ENCODE data around the gene FLAD1. TPM values are rescaled to one million over a fixed set of nuclear protein-coding genes. Genes with fewer than 3 reads are reported as not detected.

Gene FLAD1
- total RNA-seq, 1 experiment from 2014 or later = 88.3 TPM

DNA sequence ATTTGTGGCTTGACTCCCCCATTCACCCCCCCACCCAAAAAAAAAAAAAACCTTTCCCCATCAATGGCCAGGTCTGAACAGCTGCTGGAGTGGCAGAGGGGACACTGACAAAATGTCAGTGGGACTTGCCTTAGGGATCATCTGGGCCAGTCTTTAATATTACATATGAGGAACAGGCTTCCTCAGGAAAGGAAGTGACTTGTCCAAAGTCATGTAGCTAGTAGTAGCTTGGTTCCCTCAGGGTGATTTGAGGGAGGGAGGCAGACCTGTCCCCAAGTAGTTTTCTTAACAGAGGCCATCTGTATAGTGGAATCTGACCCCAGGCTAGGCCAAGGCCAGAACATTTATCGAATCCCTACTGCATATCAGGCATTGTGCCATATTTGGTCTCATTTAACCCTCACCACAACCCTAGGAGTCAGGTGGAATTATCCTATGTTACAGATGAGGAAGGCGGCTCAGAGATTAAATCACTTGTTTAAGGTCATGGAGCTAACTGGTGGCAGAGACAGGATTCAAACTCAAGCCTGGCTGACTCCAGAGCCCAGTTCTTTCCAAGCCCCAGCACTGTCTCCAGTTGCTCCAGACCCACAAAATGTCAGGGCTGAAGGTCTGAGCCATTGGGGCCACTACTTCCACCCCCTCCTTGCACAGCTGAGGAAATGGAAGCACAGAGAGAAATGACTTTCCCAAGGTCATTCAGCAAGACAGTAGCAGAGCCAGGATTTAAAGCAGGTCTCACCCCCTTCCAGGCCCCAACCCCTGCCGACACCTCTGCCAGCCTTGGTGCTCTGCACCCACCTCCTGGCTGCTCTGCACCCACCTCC lies 29.8 kb downstream of the FLAD1 start:
- no peak for DNase-seq (ENCODE audit: low spot score)
- no peaks in the 10 kb centered on the region for H3K27me3 Mint-ChIP-seq (ENCODE audit: low read depth)
- no peaks in the 10 kb centered on the region for H3K9me3 Mint-ChIP-seq
- peaks cover 53% of the 10 kb centered on the region for H3K4me1 Mint-ChIP-seq
- CTCF ChIA-PET = interaction anchor here (0.6 to 6.8 kb wide), 18 partner anchors 8 to 181 kb away, joined by 3 to 73 read pairs (median 8); partner anchors contain the start of genes ADAM15, EFNA4, LENEP and PBXIP1
- POLR2A ChIA-PET = interaction anchor here (0.8 to 1.5 kb wide), 5 partner anchors 9 to 43 kb away, joined by 3 to 6 read pairs (median 4); partner anchors contain the start of genes FLAD1, LENEP and SHC1
- ATAC-seq = no peak
- peak overlapping the region; percentile 46; the same call in 1 of the 2 replicates for H3K27ac Mint-ChIP-seq
- H3K36me3 Mint-ChIP-seq = peaks cover 8% of the 10 kb centered on the region; the same call in 1 of the 2 replicates
- TF ChIP-seq, protein P1, sequence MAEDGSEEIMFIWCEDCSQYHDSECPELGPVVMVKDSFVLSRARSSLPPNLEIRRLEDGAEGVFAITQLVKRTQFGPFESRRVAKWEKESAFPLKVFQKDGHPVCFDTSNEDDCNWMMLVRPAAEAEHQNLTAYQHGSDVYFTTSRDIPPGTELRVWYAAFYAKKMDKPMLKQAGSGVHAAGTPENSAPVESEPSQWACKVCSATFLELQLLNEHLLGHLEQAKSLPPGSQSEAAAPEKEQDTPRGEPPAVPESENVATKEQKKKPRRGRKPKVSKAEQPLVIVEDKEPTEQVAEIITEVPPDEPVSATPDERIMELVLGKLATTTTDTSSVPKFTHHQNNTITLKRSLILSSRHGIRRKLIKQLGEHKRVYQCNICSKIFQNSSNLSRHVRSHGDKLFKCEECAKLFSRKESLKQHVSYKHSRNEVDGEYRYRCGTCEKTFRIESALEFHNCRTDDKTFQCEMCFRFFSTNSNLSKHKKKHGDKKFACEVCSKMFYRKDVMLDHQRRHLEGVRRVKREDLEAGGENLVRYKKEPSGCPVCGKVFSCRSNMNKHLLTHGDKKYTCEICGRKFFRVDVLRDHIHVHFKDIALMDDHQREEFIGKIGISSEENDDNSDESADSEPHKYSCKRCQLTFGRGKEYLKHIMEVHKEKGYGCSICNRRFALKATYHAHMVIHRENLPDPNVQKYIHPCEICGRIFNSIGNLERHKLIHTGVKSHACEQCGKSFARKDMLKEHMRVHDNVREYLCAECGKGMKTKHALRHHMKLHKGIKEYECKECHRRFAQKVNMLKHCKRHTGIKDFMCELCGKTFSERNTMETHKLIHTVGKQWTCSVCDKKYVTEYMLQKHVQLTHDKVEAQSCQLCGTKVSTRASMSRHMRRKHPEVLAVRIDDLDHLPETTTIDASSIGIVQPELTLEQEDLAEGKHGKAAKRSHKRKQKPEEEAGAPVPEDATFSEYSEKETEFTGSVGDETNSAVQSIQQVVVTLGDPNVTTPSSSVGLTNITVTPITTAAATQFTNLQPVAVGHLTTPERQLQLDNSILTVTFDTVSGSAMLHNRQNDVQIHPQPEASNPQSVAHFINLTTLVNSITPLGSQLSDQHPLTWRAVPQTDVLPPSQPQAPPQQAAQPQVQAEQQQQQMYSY (CRISPR knock-in tag; IDR thresholded peaks at IDR 0.05) = no peak
- no peak for TF ChIP-seq ETV6 (CRISPR knock-in tag; IDR thresholded peaks at IDR 0.05)
- TF ChIP-seq, protein P2, sequence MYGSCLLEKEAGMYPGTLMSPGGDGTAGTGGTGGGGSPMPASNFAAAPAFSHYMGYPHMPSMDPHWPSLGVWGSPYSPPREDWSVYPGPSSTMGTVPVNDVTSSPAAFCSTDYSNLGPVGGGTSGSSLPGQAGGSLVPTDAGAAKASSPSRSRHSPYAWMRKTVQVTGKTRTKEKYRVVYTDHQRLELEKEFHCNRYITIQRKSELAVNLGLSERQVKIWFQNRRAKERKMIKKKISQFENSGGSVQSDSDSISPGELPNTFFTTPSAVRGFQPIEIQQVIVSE (CRISPR knock-in tag; IDR thresholded peaks at IDR 0.05; ENCODE audit: borderline replicate concordance) = no peak
- H3K4me3 Mint-ChIP-seq = no peak overlapping the region

GRCh38 chr1:155013632-155014031 lies 30.5 kb downstream of the FLAD1 start:
- Mint-ChIP-seq H3K4me1 (peaks cover 49% of the 10 kb centered on the region), H3K27me3 (ENCODE audit: low read depth) (no peaks in the 10 kb centered on the region), H3K27ac (no peak overlapping the region), H3K36me3 (peaks cover 8% of the 10 kb centered on the region; the same call in 1 of the 2 replicates), H3K9me3 (no peaks in the 10 kb centered on the region), H3K4me3 (no peak overlapping the region)
- DNase-seq (ENCODE audit: low spot score) (no peak), ATAC-seq (no peak)
- ChIA-PET POLR2A (no interaction called here), CTCF (interaction anchor here (1.0 to 6.8 kb wide), 7 partner anchors 12 to 72 kb away, joined by 4 to 73 read pairs (median 18); partner anchors contain the start of genes EFNA4, LENEP and ZBTB7B)
- TF ChIP-seq ZBTB21 (CRISPR knock-in tag; IDR thresholded peaks at IDR 0.05; ENCODE audit: borderline replicate concordance) = no peak
- TF ChIP-seq, protein P3, sequence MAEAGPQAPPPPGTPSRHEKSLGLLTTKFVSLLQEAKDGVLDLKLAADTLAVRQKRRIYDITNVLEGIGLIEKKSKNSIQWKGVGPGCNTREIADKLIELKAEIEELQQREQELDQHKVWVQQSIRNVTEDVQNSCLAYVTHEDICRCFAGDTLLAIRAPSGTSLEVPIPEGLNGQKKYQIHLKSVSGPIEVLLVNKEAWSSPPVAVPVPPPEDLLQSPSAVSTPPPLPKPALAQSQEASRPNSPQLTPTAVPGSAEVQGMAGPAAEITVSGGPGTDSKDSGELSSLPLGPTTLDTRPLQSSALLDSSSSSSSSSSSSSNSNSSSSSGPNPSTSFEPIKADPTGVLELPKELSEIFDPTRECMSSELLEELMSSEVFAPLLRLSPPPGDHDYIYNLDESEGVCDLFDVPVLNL (CRISPR knock-in tag; IDR thresholded peaks at IDR 0.05; ENCODE audit: borderline replicate concordance, low read depth) = no peak
- no peak for TF ChIP-seq GTF2I (CRISPR knock-in tag; conservative IDR thresholded peaks at IDR 0.05)

DNA sequence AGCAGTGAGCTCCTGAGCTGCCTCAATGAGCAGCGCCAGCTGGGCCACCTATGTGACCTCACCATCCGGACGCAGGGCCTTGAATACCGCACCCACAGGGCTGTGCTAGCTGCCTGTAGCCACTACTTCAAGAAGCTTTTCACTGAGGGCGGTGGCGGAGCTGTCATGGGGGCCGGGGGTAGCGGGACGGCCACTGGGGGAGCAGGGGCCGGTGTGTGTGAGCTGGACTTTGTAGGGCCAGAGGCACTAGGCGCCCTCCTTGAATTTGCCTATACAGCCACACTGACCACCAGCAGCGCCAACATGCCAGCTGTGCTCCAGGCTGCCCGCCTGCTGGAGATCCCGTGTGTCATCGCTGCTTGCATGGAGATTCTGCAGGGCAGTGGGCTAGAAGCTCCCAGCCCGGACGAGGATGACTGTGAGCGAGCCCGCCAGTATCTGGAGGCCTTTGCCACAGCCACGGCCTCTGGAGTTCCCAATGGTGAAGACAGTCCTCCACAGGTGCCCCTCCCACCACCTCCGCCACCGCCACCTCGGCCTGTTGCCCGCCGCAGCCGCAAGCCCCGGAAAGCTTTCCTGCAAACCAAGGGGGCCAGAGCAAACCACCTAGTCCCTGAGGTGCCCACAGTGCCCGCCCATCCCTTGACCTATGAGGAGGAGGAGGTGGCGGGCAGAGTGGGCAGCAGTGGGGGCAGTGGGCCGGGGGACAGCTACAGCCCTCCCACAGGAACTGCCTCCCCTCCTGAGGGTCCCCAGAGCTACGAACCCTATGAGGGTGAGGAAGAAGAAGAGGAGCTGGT lies 31.8 kb downstream of the FLAD1 start:
- Mint-ChIP-seq H3K4me3 (no peak overlapping the region), H3K9me3 (no peaks in the 10 kb centered on the region), H3K4me1 (peaks cover 53% of the 10 kb centered on the region), H3K27me3 (ENCODE audit: low read depth) (peaks cover 4% of the 10 kb centered on the region; the same call in 1 of the 2 replicates), H3K36me3 (peaks cover 8% of the 10 kb centered on the region; the same call in 1 of the 2 replicates), H3K27ac (no peak overlapping the region)
- no peak for DNase-seq (ENCODE audit: low spot score)
- no peak for ATAC-seq
- CTCF ChIA-PET = interaction anchor here (0.6 to 6.8 kb wide), 7 partner anchors 15 to 158 kb away, joined by 3 to 79 read pairs (median 46); partner anchors contain the start of genes ADAM15, EFNA4, KRTCAP2 and LENEP
- POLR2A ChIA-PET = interaction anchor here (3.5 kb wide), 2 partner anchors 12 to 16 kb away, joined by 22 to 28 read pairs; partner anchors contain the start of gene ZBTB7B
- TF ChIP-seq FOXP1 (CRISPR knock-in tag; IDR thresholded peaks at IDR 0.05; ENCODE audit: borderline replicate concordance) = no peak
- TF ChIP-seq GABPB1 (CRISPR knock-in tag; IDR thresholded peaks at IDR 0.05) = no peak
- no peak for TF ChIP-seq HMGA2 (CRISPR knock-in tag; IDR thresholded peaks at IDR 0.05)
- TF ChIP-seq, protein P4, sequence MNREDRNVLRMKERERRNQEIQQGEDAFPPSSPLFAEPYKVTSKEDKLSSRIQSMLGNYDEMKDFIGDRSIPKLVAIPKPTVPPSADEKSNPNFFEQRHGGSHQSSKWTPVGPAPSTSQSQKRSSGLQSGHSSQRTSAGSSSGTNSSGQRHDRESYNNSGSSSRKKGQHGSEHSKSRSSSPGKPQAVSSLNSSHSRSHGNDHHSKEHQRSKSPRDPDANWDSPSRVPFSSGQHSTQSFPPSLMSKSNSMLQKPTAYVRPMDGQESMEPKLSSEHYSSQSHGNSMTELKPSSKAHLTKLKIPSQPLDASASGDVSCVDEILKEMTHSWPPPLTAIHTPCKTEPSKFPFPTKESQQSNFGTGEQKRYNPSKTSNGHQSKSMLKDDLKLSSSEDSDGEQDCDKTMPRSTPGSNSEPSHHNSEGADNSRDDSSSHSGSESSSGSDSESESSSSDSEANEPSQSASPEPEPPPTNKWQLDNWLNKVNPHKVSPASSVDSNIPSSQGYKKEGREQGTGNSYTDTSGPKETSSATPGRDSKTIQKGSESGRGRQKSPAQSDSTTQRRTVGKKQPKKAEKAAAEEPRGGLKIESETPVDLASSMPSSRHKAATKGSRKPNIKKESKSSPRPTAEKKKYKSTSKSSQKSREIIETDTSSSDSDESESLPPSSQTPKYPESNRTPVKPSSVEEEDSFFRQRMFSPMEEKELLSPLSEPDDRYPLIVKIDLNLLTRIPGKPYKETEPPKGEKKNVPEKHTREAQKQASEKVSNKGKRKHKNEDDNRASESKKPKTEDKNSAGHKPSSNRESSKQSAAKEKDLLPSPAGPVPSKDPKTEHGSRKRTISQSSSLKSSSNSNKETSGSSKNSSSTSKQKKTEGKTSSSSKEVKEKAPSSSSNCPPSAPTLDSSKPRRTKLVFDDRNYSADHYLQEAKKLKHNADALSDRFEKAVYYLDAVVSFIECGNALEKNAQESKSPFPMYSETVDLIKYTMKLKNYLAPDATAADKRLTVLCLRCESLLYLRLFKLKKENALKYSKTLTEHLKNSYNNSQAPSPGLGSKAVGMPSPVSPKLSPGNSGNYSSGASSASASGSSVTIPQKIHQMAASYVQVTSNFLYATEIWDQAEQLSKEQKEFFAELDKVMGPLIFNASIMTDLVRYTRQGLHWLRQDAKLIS (CRISPR knock-in tag; IDR thresholded peaks at IDR 0.05; ENCODE audit: borderline replicate concordance) = no peak
- TF ChIP-seq ATF6 (CRISPR knock-in tag; IDR thresholded peaks at IDR 0.05) = no peak
- TF ChIP-seq ATF3 (CRISPR knock-in tag; conservative IDR thresholded peaks at IDR 0.05) = no peak
